Adrenal gland (tissue), 12 donors: Measurements from ENCODE around the gene MAP1LC3A. TPM values are rescaled to one million over a fixed set of nuclear protein-coding genes. Genes with fewer than 3 reads are reported as not detected.

Experiments used
- DNase-seq, 7 donors: peaks; one replicate each; pipeline ENCODE4 v3.0.0-alpha.2; 2019 to 2020
- H3K27ac ChIP-seq, 5 donors: fragments of 200-600 bp; sonication (generic) in 4 of 5; 1 replicate in 3 of 5; 2 replicates in 2 of 5; pipeline versions ENCODE4 v1.5.1 to v1.8.0; 2016 to 2020; ENCODE audit warnings: mild to moderate bottlenecking in 1 of 5
- H3K27me3 ChIP-seq: fragments of 200-600 bp; 2 replicates; pipeline ENCODE4 v1.8.0; 2021
- H3K36me3 ChIP-seq, 2 donors: fragments of 200-600 bp; replicated peaks in 1 of 2; 1 replicate in 1 of 2; 2 replicates in 1 of 2; pipeline versions ENCODE4 v1.5.1 to v1.8.0; 2018 to 2022
- H3K4me1 ChIP-seq, 2 donors: fragments of 200-600 bp; replicated peaks in 1 of 2; 1 replicate in 1 of 2; 2 replicates in 1 of 2; pipeline versions ENCODE4 v1.5.1 to v1.8.0; 2018 to 2021
- H3K4me3 ChIP-seq, 4 donors: fragments of 200-600 bp; sonication (generic) in 3 of 4; one replicate each; pipeline ENCODE4 v1.5.1; 2016 to 2018
- H3K9me3 ChIP-seq, 3 donors: fragments of 200-600 bp; sonication (generic) in 1 of 3; replicated peaks in 1 of 3; 1 replicate in 2 of 3; 2 replicates in 1 of 3; pipeline versions ENCODE4 v1.5.1 to v1.8.0; 2016 to 2021
- POLR2A ChIP-seq, 2 donors: fragments of 450-650 bp; IDR thresholded peaks; one replicate each; pipeline ENCODE4 v1.6.1; 2017; ENCODE audit warnings: antibody characterized with exemption in 2 of 2, mild to moderate bottlenecking in 2 of 2, moderate library complexity in 1 of 2
- WGBS, 4 donors: extraction: QIAGEN DNeasy Blood & Tissue Kit in 2 of 4; methylation state at CpG; one replicate each; pipeline versions ENCODE4 v1.1.5 to v1.1.7; 2013 to 2017; 5-methylcytosine and 5-hydroxymethylcytosine counted together
- intact Hi-C, 2 donors: fragments of 100-400 bp; cut with DNase I; formaldehyde crosslinking; loops; one replicate each; pipeline versions ENCODE4 v1.14.1 to v1.15.0; 2022 to 2023
- polyA plus RNA-seq, 3 donors: library from polyadenylated mRNA; stranded (reverse); fragments of 200-250 nt in 2 of 3; fragments of 350-450 nt in 1 of 3; fragmentation: Illumina TruSeq in 1 of 3; extraction: RNeasy Lipid Tissue Mini Kit (QIAGEN cat#74804) in 1 of 3; gene quantifications; one replicate each; pipeline ENCODE4 v1.2.3, GENCODE V29; 2013 to 2014
- total RNA-seq, 9 donors: library from RNA; depleted of rRNA in 4 of 9; stranded (reverse); fragments of >200 nt in 4 of 9; fragments of 120-200 nt in 1 of 9; fragmentation: NEBNext Ultra II Directional in 1 of 9; extraction: Animal tissue kit (Norgen Biotek cat#: 25700) in 1 of 9; gene quantifications; one replicate each; pipeline versions ENCODE4 v1.1.0 to v1.2.4, GENCODE V29; 2013 to 2023
- TF ChIP-seq, protein P1 (sequence below), 6 experiments: fragments of 450-650 bp in 4 of 6; fragments of 200-600 bp in 2 of 6; sonication (generic) in 1 of 6; IDR thresholded peaks; 1 replicate in 5 of 6; 2 replicates in 1 of 6; pipeline versions ENCODE4 v1.5.1 to v1.8.0; 2016 to 2021; ENCODE audit warnings: antibody characterized with exemption in 6 of 6, mild to moderate bottlenecking in 2 of 6, moderate library complexity in 1 of 6
- donor health status: healthy with polysubstance abuse.
- donor health status: Bipolar disorder and iron deficiency.
- donor health status: DM: yes; HTN: yes; CAD: no.
- donor health status: DM: no; HTN: no; CAD: no.
- donor health status: DM: no; HTN: no; CAD: no.
- donor health status: DM: yes; HTN: yes; CAD: no.

The MAP1LC3A gene
- total and polyA plus RNA-seq, 12 donors: 5.6 to 139 (median 40.9) TPM

DNA sequence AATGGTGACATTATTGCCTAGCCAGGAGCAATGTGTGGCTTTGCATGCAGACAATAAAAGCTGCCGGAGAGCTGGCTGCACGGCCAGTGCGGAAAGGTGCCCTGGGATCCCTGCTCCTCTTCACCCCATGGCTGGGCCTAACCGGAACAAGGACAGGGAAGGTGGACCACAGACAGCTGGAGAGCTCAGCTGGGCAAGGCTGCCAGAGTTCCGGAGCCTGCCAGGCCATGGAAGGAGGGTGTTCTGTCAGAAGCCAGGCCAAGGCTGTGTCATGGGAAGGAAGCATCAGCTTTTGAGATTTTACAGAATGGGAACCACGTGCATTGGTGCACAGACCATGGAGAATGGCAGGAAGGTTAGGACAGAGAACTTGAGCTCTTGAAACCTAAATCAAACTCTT is 25.0 kb downstream of the MAP1LC3A start:
- H3K4me1 ChIP-seq: no peaks in the 10 kb centered on the region
- intact Hi-C loops: loop anchor here in 1 of 2 donors (5.0 kb wide), 1 partner anchor 184 kb away; no protein-coding TSS in a partner anchor
- peak in 2 of 7 donors; percentile 12 to 46 for DNase-seq

DNA sequence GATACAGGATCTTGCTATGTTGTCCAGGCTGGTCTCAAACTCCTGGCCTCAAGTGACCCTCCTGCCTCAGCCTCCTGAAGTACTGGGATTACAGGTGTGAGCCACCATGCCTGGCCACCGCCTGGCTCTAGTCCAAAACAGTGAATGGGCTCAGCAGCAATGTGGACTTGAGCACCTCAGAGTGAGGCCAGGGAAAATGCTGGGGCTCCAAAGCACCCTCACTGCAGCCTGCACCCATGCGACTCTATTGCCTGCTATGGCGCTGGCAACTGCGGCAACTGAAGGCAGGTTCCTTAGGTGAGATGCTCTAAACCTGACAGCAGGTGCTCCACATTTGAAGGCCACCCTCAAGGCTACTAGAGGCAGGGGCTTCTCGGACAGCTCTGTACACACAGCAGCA is 26.5 kb downstream of the MAP1LC3A start:
- peak in 2 of 7 donors; percentile 13 to 39 for DNase-seq
- intact Hi-C loops: no loop called here
- WGBS, 4 donors: 87 to 100% (median 94%) methylated on average over 2 to 5 of the region's 5 CpGs
- Histone ChIP-seq H3K27me3 (no peaks in the 10 kb centered on the region), H3K27ac (no peak overlapping the region), H3K36me3 (peaks cover 0 to 4% of the 10 kb centered on the region in 2 donors), H3K4me1 (no peaks in the 10 kb centered on the region), H3K9me3 (no peaks in the 10 kb centered on the region), H3K4me3 (no peak overlapping the region)
- TF ChIP-seq POLR2A (IDR thresholded peaks at IDR 0.05): no peak
- TF ChIP-seq, protein P1, sequence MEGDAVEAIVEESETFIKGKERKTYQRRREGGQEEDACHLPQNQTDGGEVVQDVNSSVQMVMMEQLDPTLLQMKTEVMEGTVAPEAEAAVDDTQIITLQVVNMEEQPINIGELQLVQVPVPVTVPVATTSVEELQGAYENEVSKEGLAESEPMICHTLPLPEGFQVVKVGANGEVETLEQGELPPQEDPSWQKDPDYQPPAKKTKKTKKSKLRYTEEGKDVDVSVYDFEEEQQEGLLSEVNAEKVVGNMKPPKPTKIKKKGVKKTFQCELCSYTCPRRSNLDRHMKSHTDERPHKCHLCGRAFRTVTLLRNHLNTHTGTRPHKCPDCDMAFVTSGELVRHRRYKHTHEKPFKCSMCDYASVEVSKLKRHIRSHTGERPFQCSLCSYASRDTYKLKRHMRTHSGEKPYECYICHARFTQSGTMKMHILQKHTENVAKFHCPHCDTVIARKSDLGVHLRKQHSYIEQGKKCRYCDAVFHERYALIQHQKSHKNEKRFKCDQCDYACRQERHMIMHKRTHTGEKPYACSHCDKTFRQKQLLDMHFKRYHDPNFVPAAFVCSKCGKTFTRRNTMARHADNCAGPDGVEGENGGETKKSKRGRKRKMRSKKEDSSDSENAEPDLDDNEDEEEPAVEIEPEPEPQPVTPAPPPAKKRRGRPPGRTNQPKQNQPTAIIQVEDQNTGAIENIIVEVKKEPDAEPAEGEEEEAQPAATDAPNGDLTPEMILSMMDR (IDR thresholded peaks at IDR 0.05): no peak

More for the DNA sequence above, 25.0 kb downstream of the MAP1LC3A start:
- Histone ChIP-seq H3K9me3 (no peaks in the 10 kb centered on the region), H3K4me3 (no peak overlapping the region), H3K27ac (no peak overlapping the region), H3K36me3 (peaks cover 0 to 4% of the 10 kb centered on the region in 2 donors), H3K27me3 (no peaks in the 10 kb centered on the region)
- WGBS, 4 donors: 71 to 85% (median 81%) methylated on average over 3 to 6 of the region's 6 CpGs
- no peak for TF ChIP-seq POLR2A (IDR thresholded peaks at IDR 0.05)
- TF ChIP-seq, protein P1 (IDR thresholded peaks at IDR 0.05): no peak

DNA sequence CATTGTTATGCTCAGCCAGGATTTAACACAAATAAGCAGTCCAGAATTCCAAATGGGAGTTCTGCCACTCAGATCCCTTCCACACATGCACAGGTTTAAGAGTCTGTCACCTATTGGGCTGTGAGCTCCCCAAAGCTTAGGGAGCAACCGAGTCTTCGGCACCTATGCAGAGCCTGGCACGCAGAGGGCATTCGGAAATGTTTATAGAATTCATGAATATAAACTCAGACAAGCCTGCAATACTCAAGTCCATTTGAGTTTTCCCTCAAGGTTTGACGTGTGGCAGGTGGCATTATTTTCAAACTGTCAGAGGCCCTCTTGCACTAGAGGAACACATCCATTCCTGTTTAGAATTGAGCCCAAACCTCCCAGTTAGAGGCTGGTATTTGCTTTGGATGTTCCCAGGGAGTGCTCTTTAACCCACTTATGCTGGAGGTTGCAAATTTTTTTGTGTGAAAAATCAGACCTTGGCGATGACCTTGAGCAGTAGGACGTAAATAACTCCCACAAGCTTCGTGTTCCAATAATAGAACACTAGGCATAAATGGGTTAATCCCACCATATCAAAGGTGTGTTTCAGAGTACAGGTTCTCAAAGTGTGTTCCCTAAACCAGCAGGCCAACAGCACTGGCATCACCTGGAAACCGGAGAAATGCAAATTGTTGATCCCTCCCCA is 28.1 kb downstream of the MAP1LC3A start:
- WGBS, 4 donors: 76 to 80% (median 77%) methylated on average over 8 to 9 of the region's 9 CpGs
- TF ChIP-seq POLR2A (IDR thresholded peaks at IDR 0.05): no peak
- TF ChIP-seq, protein P1 (IDR thresholded peaks at IDR 0.05): no peak
- Histone ChIP-seq H3K27ac (no peak overlapping the region), H3K36me3 (peaks cover 0 to 4% of the 10 kb centered on the region in 2 donors), H3K4me1 (no peaks in the 10 kb centered on the region), H3K27me3 (no peaks in the 10 kb centered on the region), H3K9me3 (no peaks in the 10 kb centered on the region), H3K4me3 (no peak overlapping the region)
- no peak for DNase-seq
- intact Hi-C loops: no loop called here

DNA sequence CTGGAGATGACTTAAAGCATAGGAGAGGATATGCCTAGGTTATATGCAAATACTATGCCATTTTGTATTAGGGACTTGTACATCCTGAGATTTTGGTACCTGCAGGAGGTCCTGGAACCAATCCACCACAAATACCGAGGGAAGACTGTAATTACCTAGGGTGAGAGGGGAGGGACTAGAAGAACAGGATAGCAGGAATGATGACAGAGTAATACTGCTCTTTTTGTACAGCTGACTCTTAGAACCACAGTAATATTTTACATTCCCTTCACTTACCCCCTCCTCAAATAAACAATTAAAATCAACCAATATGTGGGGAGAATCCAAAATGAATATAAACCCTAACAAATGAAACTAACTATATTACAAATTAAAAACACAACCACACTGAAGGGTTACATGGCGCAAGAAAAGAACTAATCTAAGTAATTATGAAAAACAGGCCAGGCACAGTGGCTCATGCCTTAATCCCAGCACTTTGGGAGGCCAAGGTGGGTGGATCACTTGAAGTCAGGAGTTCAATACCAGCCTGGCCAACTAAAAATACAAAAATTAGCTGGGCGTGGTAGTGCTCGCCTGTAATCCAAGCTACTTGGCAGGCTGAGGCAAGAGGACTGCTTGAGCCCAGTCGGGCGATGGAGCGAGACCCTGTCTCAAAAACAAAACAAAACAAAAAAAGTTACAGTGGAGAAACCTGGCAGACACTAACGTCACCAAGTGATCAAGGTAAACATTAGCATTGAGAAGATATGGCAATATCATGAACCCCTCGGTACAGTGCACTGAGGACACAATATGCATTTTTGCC is 37.1 kb downstream of the MAP1LC3A start:
- peaks cover 0 to 2% of the 10 kb centered on the region in 2 donors for H3K4me1 ChIP-seq
- TF ChIP-seq POLR2A (IDR thresholded peaks at IDR 0.05): no peak
- TF ChIP-seq, protein P1 (IDR thresholded peaks at IDR 0.05): no peak
- no peaks in the 10 kb centered on the region for H3K36me3 ChIP-seq
- H3K4me3 ChIP-seq: no peak overlapping the region
- no peaks in the 10 kb centered on the region for H3K9me3 ChIP-seq
- intact Hi-C loops: no loop called here
- H3K27me3 ChIP-seq: no peaks in the 10 kb centered on the region
- H3K27ac ChIP-seq: no peak overlapping the region
- no peak for DNase-seq
- WGBS, 4 donors: 88 to 91% (median 90%) methylated on average over 9 of the region's 9 CpGs
